Prostate gland (tissue), 2 donors: ENCODE data around the gene ACADM. TPM values are rescaled to one million over a fixed set of nuclear protein-coding genes. Genes with fewer than 3 reads are reported as not detected.

Experiments used
- DNase-seq: peaks from one replicate; pipeline ENCODE4 v3.0.0-alpha.2; 2019; ENCODE audit warnings: low spot score
- H3K27ac ChIP-seq, 2 donors: fragments of 200-600 bp; sonication (generic); 2 replicates each; pipeline ENCODE4 v1.5.1; 2017 to 2019
- H3K27me3 ChIP-seq: fragments of 200-600 bp; sonication (generic); replicated peaks from 2 replicates; pipeline ENCODE4 v1.5.1; 2019; ENCODE audit not compliant: insufficient read depth
- H3K36me3 ChIP-seq, 2 donors: fragments of 200-600 bp; sonication (generic); 1 replicate in 1 of 2; 2 replicates in 1 of 2; pipeline versions ENCODE4 v1.5.1 to v1.8.1; 2017 to 2019
- H3K4me1 ChIP-seq: fragments of 200-600 bp; sonication (generic); replicated peaks from 2 replicates; pipeline ENCODE4 v1.5.1; 2019
- H3K4me3 ChIP-seq, 2 donors: fragments of 200-600 bp; sonication (generic); 2 replicates each; pipeline ENCODE4 v1.5.1; 2017 to 2019
- H3K9me3 ChIP-seq: fragments of 200-600 bp; sonication (generic); 2 replicates; pipeline ENCODE4 v1.5.1; 2017
- POLR2A ChIP-seq: fragments of 450-650 bp; IDR thresholded peaks from one replicate; pipeline ENCODE4 v1.6.1; 2016; ENCODE audit warnings: antibody characterized with exemption, mild to moderate bottlenecking
- POLR2AphosphoS5 ChIP-seq: sonication (generic); formaldehyde crosslinking; IDR thresholded peaks from one replicate; pipeline ENCODE4 v1.6.1; 2017; ENCODE audit warnings: antibody characterized with exemption
- WGBS: methylation state at CpG from one replicate; pipeline ENCODE4 v1.1.5; 2018; 5-methylcytosine and 5-hydroxymethylcytosine counted together
- intact Hi-C: fragments of 100-400 bp; cut with DNase I; formaldehyde crosslinking; loops from one replicate; pipeline ENCODE4 v1.14.2; 2022
- total RNA-seq, 2 donors: library from RNA; depleted of rRNA; stranded (reverse); fragments of >200 nt; gene quantifications; one replicate each; pipeline ENCODE4 v1.1.0, GENCODE V29; 2016
- TF ChIP-seq, protein P1 (sequence below), 4 experiments: fragments of 200-600 bp in 2 of 4; fragments of 450-650 bp in 2 of 4; sonication (generic) in 2 of 4; IDR thresholded peaks; 1 replicate in 3 of 4; 2 replicates in 1 of 4; pipeline ENCODE4 v1.5.1; 2016 to 2019; ENCODE audit warnings: antibody characterized with exemption in 4 of 4, mild to moderate bottlenecking in 2 of 4, moderate library complexity in 2 of 4

Gene ACADM
- total RNA-seq, 2 donors from 2014 or later, result 45.4 to 49.4 TPM

DNA sequence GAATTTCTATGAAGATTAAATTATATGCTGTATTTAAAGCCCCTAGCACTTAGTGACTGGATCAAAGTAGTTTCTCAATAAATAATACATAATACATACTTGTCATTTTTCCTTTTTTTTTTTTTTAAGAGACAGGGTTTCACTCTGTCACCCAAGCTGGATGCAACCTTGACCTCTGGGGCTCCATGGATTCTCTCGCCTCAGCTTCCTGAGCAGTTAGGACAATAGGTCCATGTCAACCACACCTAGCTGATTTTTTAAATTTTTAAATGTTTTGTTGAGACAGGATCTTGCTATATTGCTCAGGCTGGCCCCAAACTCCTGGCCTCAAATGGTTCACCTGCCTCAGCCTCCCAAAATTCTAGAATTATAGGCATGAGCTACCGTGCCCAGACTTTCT is 5.9 kb downstream of the ACADM start:
- DNase-seq, result no peak
- Histone ChIP-seq H3K36me3 (peaks cover 0 to 7% of the 10 kb centered on the region in 2 donors), H3K27ac (no peak overlapping the region), H3K4me3 (no peak overlapping the region), H3K9me3 (no peaks in the 10 kb centered on the region), H3K4me1 (peaks cover 3% of the 10 kb centered on the region), H3K27me3 (no peaks in the 10 kb centered on the region)
- intact Hi-C loops, result no loop called here
- WGBS, result 48% methylated on average over 2 of the region's 2 CpGs
- TF ChIP-seq POLR2A, result no peak
- TF ChIP-seq, protein P1, sequence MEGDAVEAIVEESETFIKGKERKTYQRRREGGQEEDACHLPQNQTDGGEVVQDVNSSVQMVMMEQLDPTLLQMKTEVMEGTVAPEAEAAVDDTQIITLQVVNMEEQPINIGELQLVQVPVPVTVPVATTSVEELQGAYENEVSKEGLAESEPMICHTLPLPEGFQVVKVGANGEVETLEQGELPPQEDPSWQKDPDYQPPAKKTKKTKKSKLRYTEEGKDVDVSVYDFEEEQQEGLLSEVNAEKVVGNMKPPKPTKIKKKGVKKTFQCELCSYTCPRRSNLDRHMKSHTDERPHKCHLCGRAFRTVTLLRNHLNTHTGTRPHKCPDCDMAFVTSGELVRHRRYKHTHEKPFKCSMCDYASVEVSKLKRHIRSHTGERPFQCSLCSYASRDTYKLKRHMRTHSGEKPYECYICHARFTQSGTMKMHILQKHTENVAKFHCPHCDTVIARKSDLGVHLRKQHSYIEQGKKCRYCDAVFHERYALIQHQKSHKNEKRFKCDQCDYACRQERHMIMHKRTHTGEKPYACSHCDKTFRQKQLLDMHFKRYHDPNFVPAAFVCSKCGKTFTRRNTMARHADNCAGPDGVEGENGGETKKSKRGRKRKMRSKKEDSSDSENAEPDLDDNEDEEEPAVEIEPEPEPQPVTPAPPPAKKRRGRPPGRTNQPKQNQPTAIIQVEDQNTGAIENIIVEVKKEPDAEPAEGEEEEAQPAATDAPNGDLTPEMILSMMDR (IDR thresholded peaks at IDR 0.05), result no peak
- TF ChIP-seq POLR2AphosphoS5, result no peak

- H3K27me3 ChIP-seq, result no peaks in the 10 kb centered on the region
- H3K27ac ChIP-seq, result no peak overlapping the region
- H3K9me3 ChIP-seq, result no peaks in the 10 kb centered on the region
- H3K4me1 ChIP-seq, result peaks cover 3% of the 10 kb centered on the region
- 90% methylated on average over 4 of the region's 4 CpGs for WGBS
- H3K4me3 ChIP-seq, result no peak overlapping the region
- TF ChIP-seq POLR2A (no peak), POLR2AphosphoS5 (no peak)
- TF ChIP-seq, protein P1 (IDR thresholded peaks at IDR 0.05), result no peak
- DNase-seq, result no peak
- H3K36me3 ChIP-seq, result peaks cover 0 to 7% of the 10 kb centered on the region in 2 donors
- intact Hi-C loops, result no loop called here
Measured at GRCh38 chr1:75731881-75732280, 7.4 kb downstream of the ACADM start.

- Histone ChIP-seq H3K27ac (no peak overlapping the region), H3K4me3 (no peak overlapping the region), H3K4me1 (peaks cover 3% of the 10 kb centered on the region), H3K9me3 (no peaks in the 10 kb centered on the region), H3K27me3 (no peaks in the 10 kb centered on the region), H3K36me3 (peaks cover 0 to 7% of the 10 kb centered on the region in 2 donors)
- WGBS, result 52% methylated on average over 1 of the region's 1 CpG
- intact Hi-C loops, result no loop called here
- DNase-seq, result no peak
- TF ChIP-seq POLR2AphosphoS5, result no peak
- TF ChIP-seq, protein P1 (IDR thresholded peaks at IDR 0.05), result no peak
Measured at GRCh38 chr1:75732703-75733102, 8.2 kb downstream of the ACADM start.

- intact Hi-C loops, result no loop called here
- Histone ChIP-seq H3K4me1 (peaks cover 3% of the 10 kb centered on the region), H3K4me3 (no peak overlapping the region), H3K27ac (peak overlapping the region in 1 of 2 donors; percentile 4), H3K36me3 (peaks cover 0 to 7% of the 10 kb centered on the region in 2 donors), H3K27me3 (no peaks in the 10 kb centered on the region), H3K9me3 (no peaks in the 10 kb centered on the region)
- 74% methylated on average over 5 of the region's 5 CpGs for WGBS
- DNase-seq, result peak; percentile 15
- TF ChIP-seq POLR2A, result no peak
- peak; percentile 59 for TF ChIP-seq POLR2AphosphoS5
- TF ChIP-seq, protein P1 (IDR thresholded peaks at IDR 0.05), result no peak
Measured at GRCh38 chr1:75733661-75734060, 9.2 kb downstream of the ACADM start.

DNA sequence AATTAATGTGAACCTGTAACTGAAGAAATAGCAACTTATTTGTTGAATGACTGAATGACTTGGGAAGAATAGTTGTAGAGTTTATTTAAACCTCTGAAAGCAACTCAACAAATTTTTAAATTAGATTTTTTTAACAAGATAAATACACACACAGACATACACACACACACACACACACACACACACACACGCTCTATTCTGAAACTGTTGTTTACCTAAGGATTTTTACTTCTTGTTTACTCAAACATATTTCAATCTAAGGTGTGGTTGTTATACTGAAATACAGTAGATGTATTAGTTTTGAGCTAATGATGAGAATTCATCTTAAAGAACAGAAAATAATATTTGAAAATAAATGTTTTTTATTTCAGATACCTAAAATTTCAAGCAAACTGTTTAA is 11.5 kb downstream of the ACADM start:
- no peaks in the 10 kb centered on the region for H3K27me3 ChIP-seq

More for the DNA sequence above, 11.5 kb downstream of the ACADM start:
- H3K36me3 ChIP-seq, result peaks cover 0 to 7% of the 10 kb centered on the region in 2 donors
- H3K27ac ChIP-seq, result no peak overlapping the region
- no peaks in the 10 kb centered on the region for H3K9me3 ChIP-seq
- peaks cover 3% of the 10 kb centered on the region for H3K4me1 ChIP-seq
- DNase-seq, result no peak
- 52% methylated on average over 1 of the region's 1 CpG for WGBS
- no peak overlapping the region for H3K4me3 ChIP-seq
- intact Hi-C loops, result no loop called here
- TF ChIP-seq POLR2A (no peak), POLR2AphosphoS5 (no peak)
- TF ChIP-seq, protein P1 (IDR thresholded peaks at IDR 0.05), result no peak
